Endothelial cell of umbilical vein (primary cell): ENCODE data around the gene OR2C3. TPM values are rescaled to one million over a fixed set of nuclear protein-coding genes. Genes with fewer than 3 reads are reported as not detected.

Source experiments
- BruUV-seq: library from RNA; stranded (reverse); fragments of 400-500 nt; replicated peaks from 2 replicates; lab custom pipeline; 2021; lab: Mats Ljungman, UMichigan
- CTCF ChIA-PET: fragments of 300-600, 350-600 bp; sonication (Branson Sonifier 250); formaldehyde crosslinking; loops from one replicate; lab custom pipeline; 2021; ENCODE audit warnings: antibody characterized with exemption, inconsistent platforms; lab: Charles Lee
- POLR2A ChIA-PET: fragments of 300-600, 350-600 bp; sonication (Branson Sonifier 250); formaldehyde crosslinking; loops from one replicate; lab custom pipeline; 2021; ENCODE audit warnings: antibody characterized with exemption, inconsistent platforms; lab: Charles Lee
- DNase-seq: peaks from one replicate; pipeline ENCODE4 v3.0.0-alpha.2; 2011; ENCODE audit warnings: low read depth, low spot score
- FAIRE-seq: peaks from 2 replicates; lab custom pipeline; 2011; peaks lifted over from hg19 to GRCh38; lab: Jason Lieb, UNC
- H2AFZ ChIP-seq: 2 replicates; pipeline ENCODE4 v1.6.0; 2012; ENCODE audit warnings: low read depth, low read length, control low read depth, inconsistent platforms
- H3K27ac ChIP-seq: 2 replicates; pipeline ENCODE4 v1.5.1; 2011; ENCODE audit warnings: low read depth, mild to moderate bottlenecking, control low read depth, low read length, moderate library complexity; ENCODE audit not compliant: insufficient read depth
- H3K27me3 ChIP-seq, 2 experiments: 2 replicates each; pipeline versions ENCODE4 v1.6.0 to v1.6.1; 2011; ENCODE audit warnings: low read length in 2 of 2, mixed read lengths in 1 of 2; ENCODE audit not compliant: control insufficient read depth in 2 of 2, insufficient read depth in 2 of 2
- H3K36me3 ChIP-seq, 2 experiments: 2 replicates in 1 of 2; 3 replicates in 1 of 2; pipeline ENCODE4 v1.5.1; 2011; ENCODE audit warnings: low read length in 2 of 2, mild to moderate bottlenecking in 1 of 2, moderate library complexity in 1 of 2; ENCODE audit not compliant: control insufficient read depth in 2 of 2, insufficient read depth in 2 of 2; ENCODE audit errors: extremely low read depth in 1 of 2
- H3K4me1 ChIP-seq: 3 replicates; pipeline ENCODE4 v1.5.1; 2011; ENCODE audit warnings: mild to moderate bottlenecking, low read length; ENCODE audit not compliant: control insufficient read depth, insufficient read depth; ENCODE audit errors: extremely low read depth
- H3K4me2 ChIP-seq: 2 replicates; pipeline ENCODE4 v1.6.1; 2011; ENCODE audit warnings: low read length, control low read depth, mixed read lengths; ENCODE audit not compliant: insufficient read depth
- H3K4me3 ChIP-seq, 3 experiments: fragments of 200-600 bp in 1 of 3; sonication (generic), shearing (Covaris generic) in 1 of 3; replicated peaks in 1 of 3; 2 replicates each; pipeline ENCODE4 v1.5.1; 2011 to 2016; ENCODE audit warnings: control low read depth in 3 of 3, low read length in 3 of 3, mild to moderate bottlenecking in 2 of 3, inconsistent platforms in 1 of 3, low read depth in 1 of 3, moderate library complexity in 1 of 3; ENCODE audit not compliant: insufficient read depth in 1 of 3
- H3K79me2 ChIP-seq: 2 replicates; pipeline ENCODE4 v1.6.0; 2012; ENCODE audit warnings: low read length, inconsistent platforms; ENCODE audit not compliant: control insufficient read depth, insufficient read depth
- H3K9ac ChIP-seq: replicated peaks from 2 replicates; pipeline ENCODE3; 2011; ENCODE audit warnings: low read length, control low read depth; ENCODE audit not compliant: insufficient read depth; ENCODE audit errors: extremely low read depth
- H3K9me1 ChIP-seq: replicated peaks from 3 replicates; pipeline ENCODE4 v1.6.0; 2011; ENCODE audit warnings: mild to moderate bottlenecking, low read length; ENCODE audit not compliant: control insufficient read depth, insufficient read depth; ENCODE audit errors: extremely low read depth
- H3K9me3 ChIP-seq: replicated peaks from 2 replicates; pipeline ENCODE4 v1.5.1; 2012; ENCODE audit warnings: low read length, inconsistent platforms; ENCODE audit not compliant: control insufficient read depth, insufficient read depth
- H4K20me1 ChIP-seq: replicated peaks from 2 replicates; pipeline ENCODE3; 2011; ENCODE audit warnings: mild to moderate bottlenecking, low read length; ENCODE audit not compliant: control insufficient read depth, insufficient read depth; ENCODE audit errors: extremely low read depth
- EZH2 ChIP-seq: IDR thresholded peaks from 2 replicates; pipeline ENCODE4 v1.6.1; 2012; ENCODE audit warnings: borderline replicate concordance, low read depth, mild to moderate bottlenecking, moderate library complexity, low read length, inconsistent platforms; ENCODE audit not compliant: severe bottlenecking
- FOS ChIP-seq: IDR thresholded peaks from 2 replicates; pipeline ENCODE4 v1.6.1; 2011; ENCODE audit warnings: mild to moderate bottlenecking, low read length, moderate library complexity, borderline replicate concordance; ENCODE audit not compliant: insufficient read depth
- GATA2 ChIP-seq: IDR thresholded peaks from 2 replicates; pipeline ENCODE4 v1.7.0; 2011; ENCODE audit warnings: low read depth, mild to moderate bottlenecking, moderate library complexity, mixed read lengths, low read length; ENCODE audit not compliant: insufficient read length, insufficient read depth
- JUN ChIP-seq: IDR thresholded peaks from 2 replicates; pipeline ENCODE4 v1.6.1; 2011; ENCODE audit warnings: borderline replicate concordance, low read depth; ENCODE audit not compliant: insufficient read length, insufficient read depth
- MYC ChIP-seq: IDR thresholded peaks from one replicate; pipeline ENCODE4 v1.6.1; 2011; ENCODE audit warnings: mild to moderate bottlenecking, low read depth, low read length
- POLR2A ChIP-seq: IDR thresholded peaks from 2 replicates; pipeline ENCODE4 v1.6.1; 2012; ENCODE audit warnings: low read depth, mild to moderate bottlenecking, control low read depth, low read length
- POLR2AphosphoS5 ChIP-seq: IDR thresholded peaks from 2 replicates; pipeline ENCODE4 v1.6.1; 2012; ENCODE audit warnings: low read depth, mild to moderate bottlenecking, control low read depth, low read length, moderate library complexity; ENCODE audit not compliant: insufficient read depth
- dilution Hi-C: fragments of 300-500 bp; cut with MboI; formaldehyde crosslinking; loops from one replicate; pipeline ENCODE4 v1.15.0; 2019; ENCODE audit warnings: low sequenced_read_pairs; ENCODE audit not compliant: extremely low pct_ligation_motif_present
- intact Hi-C: fragments of 100-400 bp; cut with micrococcal nuclease; formaldehyde crosslinking; loops from one replicate; pipeline ENCODE4 v1.10.0; 2022
- polyA plus RNA-seq, 4 experiments: library from polyadenylated mRNA; depleted of rRNA in 3 of 4; stranded (reverse) in 3 of 4; unstranded in 1 of 4; fragments of >200 nt; gene quantifications; 2 replicates each; pipeline versions ENCODE4 v1.2.1 to v1.2.3, GENCODE V29; 2011 to 2012; ENCODE audit warnings: missing spikeins in 1 of 4
- total RNA-seq: library from RNA; stranded (reverse); gene quantifications from 2 replicates; pipeline ENCODE4 v1.2.3, GENCODE V29; 2021
- TF ChIP-seq, protein P1 (sequence below): IDR thresholded peaks from 2 replicates; pipeline ENCODE4 v1.6.1; 2011; ENCODE audit not compliant: insufficient read depth, insufficient read length
- TF ChIP-seq, protein P2 (sequence below), 2 donors: IDR thresholded peaks; 1 replicate in 1 of 2; 2 replicates in 1 of 2; pipeline ENCODE4 v1.5.1; 2011; ENCODE audit warnings: low read length in 2 of 2, mild to moderate bottlenecking in 2 of 2, moderate library complexity in 2 of 2, control low read depth in 1 of 2, inconsistent platforms in 1 of 2, low read depth in 1 of 2; ENCODE audit not compliant: insufficient read depth in 1 of 2; ENCODE audit errors: extremely low read depth in 1 of 2

The OR2C3 gene
- total and polyA plus RNA-seq, 2 donors (not counting 3 experiments of a cell fraction or from before 2014, with no cell fraction given): not detected

DNA sequence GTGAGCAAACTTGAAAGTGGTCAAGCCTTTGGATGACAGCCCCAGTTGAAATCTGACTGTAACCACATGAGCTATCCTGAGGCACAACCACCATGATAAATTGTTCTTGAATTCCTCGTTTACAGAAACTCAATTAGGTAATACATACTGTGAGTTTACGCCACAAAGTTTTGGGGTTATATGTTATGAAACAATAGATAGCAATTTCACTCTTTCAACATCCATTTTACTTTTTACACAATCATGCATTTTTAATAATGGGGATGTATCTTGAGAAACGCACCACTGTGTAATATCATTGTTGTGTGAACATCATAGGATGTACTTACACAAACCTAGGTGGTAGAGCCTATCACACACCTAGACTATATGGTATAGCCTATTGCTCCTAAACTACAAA is 35.4 kb downstream of the OR2C3 start:
- dilution Hi-C loops: no loop called here
- FAIRE-seq: no peak
- no peaks in the 10 kb centered on the region for H4K20me1 ChIP-seq

DNA sequence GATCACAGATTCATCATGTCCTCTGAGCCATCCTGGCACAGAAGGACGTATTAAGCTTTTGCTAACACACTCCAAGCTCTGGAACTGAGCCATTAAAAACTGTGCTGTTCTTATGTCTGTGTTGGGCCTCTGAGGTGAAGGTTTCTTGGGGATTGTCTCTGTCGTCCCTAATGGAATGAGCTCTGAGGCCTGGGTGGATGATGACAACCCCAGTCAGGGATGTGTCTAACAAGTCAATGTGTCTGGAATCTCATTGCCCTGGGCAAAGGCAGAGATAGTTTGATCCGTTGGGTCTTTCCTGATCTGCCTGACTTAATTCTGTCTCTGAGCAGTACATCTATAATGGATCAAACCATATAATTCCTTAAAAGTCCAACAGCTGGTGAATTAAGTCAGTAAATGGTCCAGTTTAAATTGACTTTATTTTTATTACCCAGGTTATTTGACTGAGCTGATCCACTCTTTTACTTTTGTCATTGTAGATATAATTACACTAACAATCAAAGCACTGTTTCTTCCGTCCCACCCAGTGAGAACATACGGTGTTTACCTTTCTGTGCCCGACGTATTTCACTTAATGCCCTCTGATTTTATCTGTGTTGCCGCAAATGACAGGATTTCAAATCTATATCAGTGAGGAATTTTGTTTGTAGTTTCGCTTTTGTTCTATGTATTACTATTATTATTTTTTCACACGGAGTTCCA is 39.5 kb downstream of the OR2C3 start:
- DNase-seq: no peak
- CTCF ChIA-PET: no interaction called here

More for the DNA sequence above, 35.4 kb downstream of the OR2C3 start:
- CTCF ChIA-PET: no interaction called here
- H3K4me2 ChIP-seq: no peak overlapping the region
- H2AFZ ChIP-seq: no peak overlapping the region
- intact Hi-C loops: no loop called here
- H3K9me3 ChIP-seq: no peaks in the 10 kb centered on the region
- no peaks in the 10 kb centered on the region for H3K4me1 ChIP-seq
- no peak for DNase-seq
- no peak overlapping the region for H3K27ac ChIP-seq
- no TSS peak for BruUV-seq
- no peaks in the 10 kb centered on the region for H3K9me1 ChIP-seq
- POLR2A ChIA-PET: no interaction called here
- no peaks in the 10 kb centered on the region for H3K36me3 ChIP-seq
- no peak overlapping the region for H3K9ac ChIP-seq
- no peaks in the 10 kb centered on the region for H3K27me3 ChIP-seq
- no peaks in the 10 kb centered on the region for H3K79me2 ChIP-seq
- TF ChIP-seq FOS: no peak
- TF ChIP-seq EZH2: no peak
- TF ChIP-seq JUN: no peak
- TF ChIP-seq, protein P1, sequence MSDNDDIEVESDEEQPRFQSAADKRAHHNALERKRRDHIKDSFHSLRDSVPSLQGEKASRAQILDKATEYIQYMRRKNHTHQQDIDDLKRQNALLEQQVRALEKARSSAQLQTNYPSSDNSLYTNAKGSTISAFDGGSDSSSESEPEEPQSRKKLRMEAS: no peak
- no peak for TF ChIP-seq GATA2
- no peak overlapping the region for H3K4me3 ChIP-seq

More for the DNA sequence above, 39.5 kb downstream of the OR2C3 start:
- Histone ChIP-seq H3K9ac (no peak overlapping the region), H3K4me2 (no peak overlapping the region), H3K9me1 (no peaks in the 10 kb centered on the region), H3K9me3 (no peaks in the 10 kb centered on the region), H3K27ac (no peak overlapping the region), H3K4me1 (no peaks in the 10 kb centered on the region), H3K27me3 (no peaks in the 10 kb centered on the region), H4K20me1 (no peaks in the 10 kb centered on the region), H3K36me3 (no peaks in the 10 kb centered on the region), H2AFZ (no peak overlapping the region), H3K4me3 (no peak overlapping the region), H3K79me2 (no peaks in the 10 kb centered on the region)
- POLR2A ChIA-PET: no interaction called here
- intact Hi-C loops: no loop called here
- BruUV-seq: no TSS peak
- no peak for FAIRE-seq
- TF ChIP-seq MYC (no peak), POLR2AphosphoS5 (no peak), JUN (no peak), GATA2 (no peak), EZH2 (no peak), POLR2A (no peak), FOS (no peak)
- TF ChIP-seq, protein P1: no peak
- TF ChIP-seq, protein P2, sequence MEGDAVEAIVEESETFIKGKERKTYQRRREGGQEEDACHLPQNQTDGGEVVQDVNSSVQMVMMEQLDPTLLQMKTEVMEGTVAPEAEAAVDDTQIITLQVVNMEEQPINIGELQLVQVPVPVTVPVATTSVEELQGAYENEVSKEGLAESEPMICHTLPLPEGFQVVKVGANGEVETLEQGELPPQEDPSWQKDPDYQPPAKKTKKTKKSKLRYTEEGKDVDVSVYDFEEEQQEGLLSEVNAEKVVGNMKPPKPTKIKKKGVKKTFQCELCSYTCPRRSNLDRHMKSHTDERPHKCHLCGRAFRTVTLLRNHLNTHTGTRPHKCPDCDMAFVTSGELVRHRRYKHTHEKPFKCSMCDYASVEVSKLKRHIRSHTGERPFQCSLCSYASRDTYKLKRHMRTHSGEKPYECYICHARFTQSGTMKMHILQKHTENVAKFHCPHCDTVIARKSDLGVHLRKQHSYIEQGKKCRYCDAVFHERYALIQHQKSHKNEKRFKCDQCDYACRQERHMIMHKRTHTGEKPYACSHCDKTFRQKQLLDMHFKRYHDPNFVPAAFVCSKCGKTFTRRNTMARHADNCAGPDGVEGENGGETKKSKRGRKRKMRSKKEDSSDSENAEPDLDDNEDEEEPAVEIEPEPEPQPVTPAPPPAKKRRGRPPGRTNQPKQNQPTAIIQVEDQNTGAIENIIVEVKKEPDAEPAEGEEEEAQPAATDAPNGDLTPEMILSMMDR (IDR thresholded peaks at IDR 0.05; ENCODE audit: extremely low read depth in 1 of 2, insufficient read depth in 1 of 2, low read depth in 1 of 2, low read length in 2 of 2): no peak
- dilution Hi-C loops: no loop called here
